ENCODE data around the gene ABCC1. TPM values are rescaled to one million over a fixed set of nuclear protein-coding genes. Genes with fewer than 3 reads are reported as not detected.

The ABCC1 gene
- polyA plus RNA-seq, 1 of the 3 experiments (the other 2 are of a cell fraction) = 23.7 TPM

- Histone ChIP-seq H3K9ac (no peak overlapping the region), H3K27me3 (ENCODE audit: insufficient read depth) (no peaks in the 10 kb centered on the region), H3K27ac (ENCODE audit: low read depth in 2 of 2, low read length in 1 of 2) (peak overlapping the region in 1 of 2 experiments; percentile 18; a peak in 1 of 4 replicates), H3K9me2 (no peaks in the 10 kb centered on the region), H3K9me3 (no peaks in the 10 kb centered on the region), H3F3A (replicated peaks; ENCODE audit: insufficient read depth) (no peaks in the 10 kb centered on the region), H3K4me1 (ENCODE audit: control insufficient read depth in 1 of 2, insufficient read depth in 2 of 2, low read depth in 1 of 2, low read length in 1 of 2) (peaks cover 17 to 27% of the 10 kb centered on the region in 2 experiments; a peak in 3 of 4 replicates), H3K4me2 (no peak overlapping the region), H3K4me3 (ENCODE audit: low read depth in 2 of 2, low read length in 1 of 2) (no peak overlapping the region), H3K79me2 (ENCODE audit: insufficient read depth) (peaks cover 96% of the 10 kb centered on the region), H3K36me3 (replicated peaks in 1 of 2; ENCODE audit: control insufficient read depth in 1 of 2, insufficient read depth in 2 of 2, low read length in 1 of 2) (no peaks in the 10 kb centered on the region), H2AFZ (ENCODE audit: low read depth) (no peak overlapping the region), H4K20me1 (ENCODE audit: insufficient read depth) (0 out of 2 replicates have a peak, but pooled peaks cover 7% of the 10 kb centered on the region)
- DNase-seq = no peak
- 81% methylated on average over 5 of the region's 5 CpGs for WGBS (ENCODE audit: low lambda C conversion rate)
- TF ChIP-seq GABPA (IDR thresholded peaks at IDR 0.05; ENCODE audit: low read depth) (no peak), ZBTB33 (IDR thresholded peaks at IDR 0.05; ENCODE audit: borderline replicate concordance, low read depth) (no peak), JUND (IDR thresholded peaks at IDR 0.05) (no peak), NFIC (IDR thresholded peaks at IDR 0.05; ENCODE audit: borderline replicate concordance) (no peak), RCOR1 (IDR thresholded peaks at IDR 0.05; ENCODE audit: low read length) (no peak), MEF2A (IDR thresholded peaks at IDR 0.05; ENCODE audit: borderline replicate concordance, low read depth) (no peak), CHD2 (IDR thresholded peaks at IDR 0.05; ENCODE audit: low read length, partially characterized antibody) (no peak), TAF1 (IDR thresholded peaks at IDR 0.05; ENCODE audit: borderline replicate concordance, low read depth, low read length) (no peak)
- TF ChIP-seq, protein P1, sequence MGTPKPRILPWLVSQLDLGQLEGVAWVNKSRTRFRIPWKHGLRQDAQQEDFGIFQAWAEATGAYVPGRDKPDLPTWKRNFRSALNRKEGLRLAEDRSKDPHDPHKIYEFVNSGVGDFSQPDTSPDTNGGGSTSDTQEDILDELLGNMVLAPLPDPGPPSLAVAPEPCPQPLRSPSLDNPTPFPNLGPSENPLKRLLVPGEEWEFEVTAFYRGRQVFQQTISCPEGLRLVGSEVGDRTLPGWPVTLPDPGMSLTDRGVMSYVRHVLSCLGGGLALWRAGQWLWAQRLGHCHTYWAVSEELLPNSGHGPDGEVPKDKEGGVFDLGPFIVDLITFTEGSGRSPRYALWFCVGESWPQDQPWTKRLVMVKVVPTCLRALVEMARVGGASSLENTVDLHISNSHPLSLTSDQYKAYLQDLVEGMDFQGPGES (IDR thresholded peaks at IDR 0.05; ENCODE audit: low read depth, low read length) = no peak
- CTCF ChIA-PET = interaction anchor here (1.2 kb wide), 1 partner anchor 139 kb away, joined by 3 read pairs; no protein-coding TSS in a partner anchor
- POLR2A ChIA-PET = interaction anchor here (0.7 kb wide), 1 partner anchor 63 kb away, joined by 3 read pairs; no protein-coding TSS in a partner anchor
Measured at GRCh38 chr16:15988268-15989013, 39.0 kb downstream of the ABCC1 start.

- peaks cover 92% of the 10 kb centered on the region for H3K79me2 ChIP-seq (ENCODE audit: insufficient read depth)
- H3K4me2 ChIP-seq = no peak overlapping the region
- POLR2A ChIA-PET = no interaction called here
- no peaks in the 10 kb centered on the region for H3K36me3 ChIP-seq (replicated peaks in 1 of 2; ENCODE audit: control insufficient read depth in 1 of 2, insufficient read depth in 2 of 2, low read length in 1 of 2)
- H3F3A ChIP-seq (replicated peaks; ENCODE audit: insufficient read depth) = no peaks in the 10 kb centered on the region
- DNase-seq = peak; percentile 62
- no peak overlapping the region for H2AFZ ChIP-seq (ENCODE audit: low read depth)
- 0 out of 2 replicates have a peak, but pooled peaks cover 7% of the 10 kb centered on the region for H4K20me1 ChIP-seq (ENCODE audit: insufficient read depth)
- 0 out of 2 replicates have a peak, but pooled peaks have one; percentile 20 for TF ChIP-seq RCOR1 (IDR thresholded peaks at IDR 0.05; ENCODE audit: low read length)
- TF ChIP-seq GATA2 (CRISPR knock-in tag; IDR thresholded peaks at IDR 0.05) = peak; percentile 47; the same call in 1 of the 2 replicates
- peak; percentile 29; the same call in 1 of the 2 replicates for TF ChIP-seq MXI1 (IDR thresholded peaks at IDR 0.05; ENCODE audit: low read depth, low read length)
- TF ChIP-seq RAD21 (IDR thresholded peaks at IDR 0.05; ENCODE audit: low read length) = peak; percentile 52
- TF ChIP-seq FOXM1 (IDR thresholded peaks at IDR 0.05; ENCODE audit: low read depth) = no peak
- no peak for TF ChIP-seq PBX3 (IDR thresholded peaks at IDR 0.05)
- TF ChIP-seq, protein P2, sequence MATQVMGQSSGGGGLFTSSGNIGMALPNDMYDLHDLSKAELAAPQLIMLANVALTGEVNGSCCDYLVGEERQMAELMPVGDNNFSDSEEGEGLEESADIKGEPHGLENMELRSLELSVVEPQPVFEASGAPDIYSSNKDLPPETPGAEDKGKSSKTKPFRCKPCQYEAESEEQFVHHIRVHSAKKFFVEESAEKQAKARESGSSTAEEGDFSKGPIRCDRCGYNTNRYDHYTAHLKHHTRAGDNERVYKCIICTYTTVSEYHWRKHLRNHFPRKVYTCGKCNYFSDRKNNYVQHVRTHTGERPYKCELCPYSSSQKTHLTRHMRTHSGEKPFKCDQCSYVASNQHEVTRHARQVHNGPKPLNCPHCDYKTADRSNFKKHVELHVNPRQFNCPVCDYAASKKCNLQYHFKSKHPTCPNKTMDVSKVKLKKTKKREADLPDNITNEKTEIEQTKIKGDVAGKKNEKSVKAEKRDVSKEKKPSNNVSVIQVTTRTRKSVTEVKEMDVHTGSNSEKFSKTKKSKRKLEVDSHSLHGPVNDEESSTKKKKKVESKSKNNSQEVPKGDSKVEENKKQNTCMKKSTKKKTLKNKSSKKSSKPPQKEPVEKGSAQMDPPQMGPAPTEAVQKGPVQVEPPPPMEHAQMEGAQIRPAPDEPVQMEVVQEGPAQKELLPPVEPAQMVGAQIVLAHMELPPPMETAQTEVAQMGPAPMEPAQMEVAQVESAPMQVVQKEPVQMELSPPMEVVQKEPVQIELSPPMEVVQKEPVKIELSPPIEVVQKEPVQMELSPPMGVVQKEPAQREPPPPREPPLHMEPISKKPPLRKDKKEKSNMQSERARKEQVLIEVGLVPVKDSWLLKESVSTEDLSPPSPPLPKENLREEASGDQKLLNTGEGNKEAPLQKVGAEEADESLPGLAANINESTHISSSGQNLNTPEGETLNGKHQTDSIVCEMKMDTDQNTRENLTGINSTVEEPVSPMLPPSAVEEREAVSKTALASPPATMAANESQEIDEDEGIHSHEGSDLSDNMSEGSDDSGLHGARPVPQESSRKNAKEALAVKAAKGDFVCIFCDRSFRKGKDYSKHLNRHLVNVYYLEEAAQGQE (IDR thresholded peaks at IDR 0.05; ENCODE audit: low read depth, low read length) = no peak
- TF ChIP-seq YY1 (IDR thresholded peaks at IDR 0.05; ENCODE audit: low read depth) = no peak
- H3K9ac ChIP-seq = no peak overlapping the region
- no peak overlapping the region for H3K4me3 ChIP-seq (ENCODE audit: low read depth in 2 of 2, low read length in 1 of 2)
- H3K9me3 ChIP-seq = no peaks in the 10 kb centered on the region
- H3K27ac ChIP-seq (ENCODE audit: low read depth in 2 of 2, low read length in 1 of 2) = peak overlapping the region in 1 of 2 experiments; percentile 51; a peak in 1 of 4 replicates
- CTCF ChIA-PET = interaction anchor here (0.7 to 1.4 kb wide), 3 partner anchors 17 to 173 kb away, joined by 3 read pairs; no protein-coding TSS in a partner anchor
- WGBS (ENCODE audit: low lambda C conversion rate) = 88% methylated on average over 14 of the region's 14 CpGs
- no peaks in the 10 kb centered on the region for H3K27me3 ChIP-seq (ENCODE audit: insufficient read depth)
- H3K9me2 ChIP-seq = no peaks in the 10 kb centered on the region
- H3K4me1 ChIP-seq (ENCODE audit: control insufficient read depth in 1 of 2, insufficient read depth in 2 of 2, low read depth in 1 of 2, low read length in 1 of 2) = peaks cover 27 to 33% of the 10 kb centered on the region in 2 experiments; a peak in 3 of 4 replicates
Measured at GRCh38 chr16:15990902-15991301, 41.5 kb downstream of the ABCC1 start.

Measured in SK-N-SH (cell line).